ENCODE results near the gene ADCYAP1R1. TPM values are rescaled to one million over a fixed set of nuclear protein-coding genes. Genes with fewer than 3 reads are reported as not detected.

Gene ADCYAP1R1
- total RNA-seq, 2 experiments from 2014 or later = not detected

- POLR2A ChIA-PET = no interaction called here
- no peaks in the 10 kb centered on the region for H3K9me3 Mint-ChIP-seq
- H3K4me3 Mint-ChIP-seq = no peak overlapping the region
- ATAC-seq (ENCODE audit: low read depth) (no peak), DNase-seq (no peak)
- H3K27ac Mint-ChIP-seq = no peak overlapping the region
- H3K27me3 Mint-ChIP-seq = peaks cover 22% of the 10 kb centered on the region
- no peaks in the 10 kb centered on the region for H3K4me1 Mint-ChIP-seq
- no peaks in the 10 kb centered on the region for H3K36me3 Mint-ChIP-seq
These were observed 67.1 kb downstream of the ADCYAP1R1 start for GRCh38 chr7:31119249-31119648.

- DNase-seq (no peak), ATAC-seq (ENCODE audit: low read depth) (no peak)
- H3K4me3 Mint-ChIP-seq = no peak overlapping the region
- POLR2A ChIA-PET = no interaction called here
- no peaks in the 10 kb centered on the region for H3K36me3 Mint-ChIP-seq
- H3K9me3 Mint-ChIP-seq = no peaks in the 10 kb centered on the region
- H3K27ac Mint-ChIP-seq = no peak overlapping the region
- no peaks in the 10 kb centered on the region for H3K4me1 Mint-ChIP-seq
- peaks cover 25% of the 10 kb centered on the region for H3K27me3 Mint-ChIP-seq
These were observed 68.8 kb downstream of the ADCYAP1R1 start for GRCh38 chr7:31120800-31121513.

- peaks cover 26% of the 10 kb centered on the region for H3K27me3 Mint-ChIP-seq
- H3K9me3 Mint-ChIP-seq = no peaks in the 10 kb centered on the region
- no peaks in the 10 kb centered on the region for H3K36me3 Mint-ChIP-seq
- POLR2A ChIA-PET = interaction anchor here (1.5 kb wide), 1 partner anchor 138 kb away, joined by 5 read pairs; no protein-coding TSS in a partner anchor
- no peak overlapping the region for H3K27ac Mint-ChIP-seq
- DNase-seq (no peak), ATAC-seq (ENCODE audit: low read depth) (no peak)
- H3K4me3 Mint-ChIP-seq = no peak overlapping the region
- no peaks in the 10 kb centered on the region for H3K4me1 Mint-ChIP-seq
These were observed 69.5 kb downstream of the ADCYAP1R1 start for GRCh38 chr7:31121601-31122000.

GRCh38 chr7:31122649-31123058 is 70.5 kb downstream of the ADCYAP1R1 start:
- H3K27me3 Mint-ChIP-seq = peaks cover 21% of the 10 kb centered on the region
- POLR2A ChIA-PET = interaction anchor here (1.5 kb wide), 1 partner anchor 139 kb away, joined by 5 read pairs; no protein-coding TSS in a partner anchor
- H3K36me3 Mint-ChIP-seq = no peaks in the 10 kb centered on the region
- DNase-seq (peak; percentile 45), ATAC-seq (ENCODE audit: low read depth) (peak; percentile 58)
- no peaks in the 10 kb centered on the region for H3K4me1 Mint-ChIP-seq
- no peak overlapping the region for H3K4me3 Mint-ChIP-seq
- H3K27ac Mint-ChIP-seq = no peak overlapping the region
- no peaks in the 10 kb centered on the region for H3K9me3 Mint-ChIP-seq

GRCh38 chr7:31123321-31123720 is 71.2 kb downstream of the ADCYAP1R1 start:
- H3K36me3 Mint-ChIP-seq = no peaks in the 10 kb centered on the region
- peaks cover 21% of the 10 kb centered on the region for H3K27me3 Mint-ChIP-seq
- no peak overlapping the region for H3K4me3 Mint-ChIP-seq
- POLR2A ChIA-PET = interaction anchor here (1.5 kb wide), 1 partner anchor 140 kb away, joined by 5 read pairs; no protein-coding TSS in a partner anchor
- DNase-seq (no peak), ATAC-seq (ENCODE audit: low read depth) (no peak)
- H3K27ac Mint-ChIP-seq = no peak overlapping the region
- H3K4me1 Mint-ChIP-seq = no peaks in the 10 kb centered on the region
- H3K9me3 Mint-ChIP-seq = no peaks in the 10 kb centered on the region

GRCh38 chr7:31123726-31124125 is 71.6 kb downstream of the ADCYAP1R1 start:
- H3K4me1 Mint-ChIP-seq = no peaks in the 10 kb centered on the region
- H3K36me3 Mint-ChIP-seq = no peaks in the 10 kb centered on the region
- POLR2A ChIA-PET = no interaction called here
- DNase-seq (no peak), ATAC-seq (ENCODE audit: low read depth) (no peak)
- no peaks in the 10 kb centered on the region for H3K9me3 Mint-ChIP-seq
- H3K4me3 Mint-ChIP-seq = no peak overlapping the region
- no peak overlapping the region for H3K27ac Mint-ChIP-seq
- peaks cover 19% of the 10 kb centered on the region for H3K27me3 Mint-ChIP-seq

- Mint-ChIP-seq H3K4me3 (no peak overlapping the region), H3K27ac (no peak overlapping the region), H3K27me3 (peaks cover 13% of the 10 kb centered on the region), H3K4me1 (no peaks in the 10 kb centered on the region), H3K9me3 (no peaks in the 10 kb centered on the region), H3K36me3 (no peaks in the 10 kb centered on the region)
- POLR2A ChIA-PET = no interaction called here
- no peak for ATAC-seq (ENCODE audit: low read depth)
- DNase-seq = no peak
These were observed 73.1 kb downstream of the ADCYAP1R1 start for GRCh38 chr7:31125171-31125570.

- no peak overlapping the region for H3K27ac Mint-ChIP-seq
- H3K4me3 Mint-ChIP-seq = no peak overlapping the region
- H3K36me3 Mint-ChIP-seq = no peaks in the 10 kb centered on the region
- no peaks in the 10 kb centered on the region for H3K4me1 Mint-ChIP-seq
- ATAC-seq (ENCODE audit: low read depth) = no peak
- no peaks in the 10 kb centered on the region for H3K9me3 Mint-ChIP-seq
- DNase-seq = no peak
- POLR2A ChIA-PET = no interaction called here
- peaks cover 8% of the 10 kb centered on the region for H3K27me3 Mint-ChIP-seq
These were observed 74.9 kb downstream of the ADCYAP1R1 start for GRCh38 chr7:31126976-31127375.

GRCh38 chr7:31129067-31129466 is 77.0 kb downstream of the ADCYAP1R1 start:
- no peak for DNase-seq
- Mint-ChIP-seq H3K9me3 (no peaks in the 10 kb centered on the region), H3K27me3 (peaks cover 8% of the 10 kb centered on the region), H3K36me3 (no peaks in the 10 kb centered on the region), H3K4me1 (no peaks in the 10 kb centered on the region), H3K27ac (no peak overlapping the region), H3K4me3 (no peak overlapping the region)
- POLR2A ChIA-PET = no interaction called here
- no peak for ATAC-seq (ENCODE audit: low read depth)

- H3K27me3 Mint-ChIP-seq = peaks cover 3% of the 10 kb centered on the region
- no peak overlapping the region for H3K27ac Mint-ChIP-seq
- ATAC-seq (ENCODE audit: low read depth) = no peak
- POLR2A ChIA-PET = no interaction called here
- H3K9me3 Mint-ChIP-seq = no peaks in the 10 kb centered on the region
- peaks cover 3% of the 10 kb centered on the region for H3K4me1 Mint-ChIP-seq
- H3K36me3 Mint-ChIP-seq = no peaks in the 10 kb centered on the region
- no peak for DNase-seq
- H3K4me3 Mint-ChIP-seq = no peak overlapping the region
These were observed 81.4 kb downstream of the ADCYAP1R1 start for GRCh38 chr7:31133497-31133896.

GRCh38 chr7:31134246-31135188 is 82.4 kb downstream of the ADCYAP1R1 start:
- Mint-ChIP-seq H3K9me3 (no peaks in the 10 kb centered on the region), H3K4me1 (peaks cover 3% of the 10 kb centered on the region), H3K27ac (no peak overlapping the region), H3K27me3 (peaks cover 3% of the 10 kb centered on the region), H3K36me3 (no peaks in the 10 kb centered on the region), H3K4me3 (no peak overlapping the region)
- ATAC-seq (ENCODE audit: low read depth) (peak; percentile 75), DNase-seq (peak; percentile 38)
- POLR2A ChIA-PET = no interaction called here

- POLR2A ChIA-PET = no interaction called here
- peaks cover 17% of the 10 kb centered on the region for H3K27me3 Mint-ChIP-seq
- no peak for ATAC-seq (ENCODE audit: low read depth)
- DNase-seq = no peak
- H3K27ac Mint-ChIP-seq = no peak overlapping the region
- peaks cover 3% of the 10 kb centered on the region for H3K4me1 Mint-ChIP-seq
- H3K4me3 Mint-ChIP-seq = no peak overlapping the region
- no peaks in the 10 kb centered on the region for H3K9me3 Mint-ChIP-seq
- H3K36me3 Mint-ChIP-seq = no peaks in the 10 kb centered on the region
These were observed 85.1 kb downstream of the ADCYAP1R1 start for GRCh38 chr7:31137234-31137633.

GRCh38 chr7:31145339-31145738 is 93.2 kb downstream of the ADCYAP1R1 start:
- DNase-seq = no peak
- peaks cover 26% of the 10 kb centered on the region for H3K27me3 Mint-ChIP-seq
- H3K9me3 Mint-ChIP-seq = no peaks in the 10 kb centered on the region
- no peak overlapping the region for H3K4me3 Mint-ChIP-seq
- no peaks in the 10 kb centered on the region for H3K4me1 Mint-ChIP-seq
- no peak for ATAC-seq (ENCODE audit: low read depth)
- no peaks in the 10 kb centered on the region for H3K36me3 Mint-ChIP-seq
- no peak overlapping the region for H3K27ac Mint-ChIP-seq
- POLR2A ChIA-PET = no interaction called here

GRCh38 chr7:31146030-31146429 is 93.9 kb downstream of the ADCYAP1R1 start:
- Mint-ChIP-seq H3K27me3 (peaks cover 23% of the 10 kb centered on the region), H3K4me3 (no peak overlapping the region), H3K27ac (no peak overlapping the region), H3K4me1 (no peaks in the 10 kb centered on the region), H3K9me3 (no peaks in the 10 kb centered on the region), H3K36me3 (no peaks in the 10 kb centered on the region)
- ATAC-seq (ENCODE audit: low read depth) = no peak
- DNase-seq = no peak
- POLR2A ChIA-PET = no interaction called here
